HL-60 (cell line): ENCODE data around the gene COLEC12.

ENCODE experiments used
- CTCF ChIP-seq: IDR thresholded peaks from one replicate; pipeline ENCODE4 v1.5.1; 2011; ENCODE audit warnings: low read length, control low read depth, inconsistent platforms; ENCODE audit not compliant: insufficient read depth
- GABPA ChIP-seq: IDR thresholded peaks from 2 replicates; pipeline ENCODE4 v1.6.1; 2012; ENCODE audit warnings: low read depth
- POLR2AphosphoS5 ChIP-seq: IDR thresholded peaks from 2 replicates; pipeline ENCODE4 v1.6.1; 2012; ENCODE audit warnings: low read depth
- REST ChIP-seq: IDR thresholded peaks from 2 replicates; pipeline ENCODE4 v1.6.1; 2012; ENCODE audit warnings: low read depth; ENCODE audit not compliant: insufficient replicate concordance
- SPI1 ChIP-seq: IDR thresholded peaks from 2 replicates; pipeline ENCODE4 v1.6.1; 2012; ENCODE audit warnings: low read depth, mild to moderate bottlenecking, borderline replicate concordance

GRCh38 chr18:433960-434359 lies 66.5 kb downstream of the COLEC12 start:
- no peak for TF ChIP-seq CTCF
- no peak for TF ChIP-seq POLR2AphosphoS5
- TF ChIP-seq GABPA: no peak
- TF ChIP-seq SPI1: no peak
- no peak for TF ChIP-seq REST
